H9 (cell line): ENCODE data around the gene ZP1. TPM values are rescaled to one million over a fixed set of nuclear protein-coding genes. Genes with fewer than 3 reads are reported as not detected.

Experiments used
- DNase-seq: peaks from one replicate; pipeline ENCODE4 v3.0.0-alpha.2; 2017
- H2AFZ ChIP-seq: one replicate; pipeline ENCODE4 v1.6.1; 2013; ENCODE audit warnings: mild to moderate bottlenecking, low read length, control low read depth, moderate library complexity
- H2AK5ac ChIP-seq: 2 replicates; pipeline ENCODE4 v1.6.1; 2013; ENCODE audit warnings: low read length, control low read depth, mixed read lengths; ENCODE audit not compliant: insufficient read length
- H2BK120ac ChIP-seq: one replicate; pipeline ENCODE4 v1.6.1; 2013; ENCODE audit warnings: low read depth, mild to moderate bottlenecking, low read length, control low read depth, inconsistent platforms; ENCODE audit not compliant: poor library complexity, severe bottlenecking
- H2BK12ac ChIP-seq: 2 replicates; pipeline ENCODE4 v1.6.1; 2013; ENCODE audit warnings: low read length, control low read depth, mixed read lengths, low read depth; ENCODE audit not compliant: insufficient read length
- H2BK15ac ChIP-seq: 2 replicates; pipeline ENCODE4 v1.6.1; 2013; ENCODE audit warnings: low read depth, low read length, control low read depth
- H2BK20ac ChIP-seq: one replicate; pipeline ENCODE4 v1.6.1; 2013; ENCODE audit warnings: low read depth, mild to moderate bottlenecking, low read length, control low read depth, inconsistent platforms; ENCODE audit not compliant: poor library complexity, severe bottlenecking
- H2BK5ac ChIP-seq: 2 replicates; pipeline ENCODE4 v1.6.1; 2013; ENCODE audit warnings: low read length, control low read depth, mixed read lengths; ENCODE audit not compliant: insufficient read length
- H3K14ac ChIP-seq: 2 replicates; pipeline ENCODE4 v1.6.1; 2013; ENCODE audit warnings: low read length, control low read depth; ENCODE audit not compliant: insufficient read depth
- H3K18ac ChIP-seq: 2 replicates; pipeline ENCODE4 v1.6.1; 2013; ENCODE audit warnings: low read depth, mild to moderate bottlenecking, mixed read lengths, low read length, control low read depth; ENCODE audit not compliant: insufficient read length
- H3K23ac ChIP-seq: 2 replicates; pipeline ENCODE4 v1.6.1; 2013; ENCODE audit warnings: low read length, control low read depth, mixed read lengths, low read depth; ENCODE audit not compliant: insufficient read length
- H3K23me2 ChIP-seq: 2 replicates; pipeline ENCODE4 v1.6.1; 2013; ENCODE audit warnings: low read depth, mild to moderate bottlenecking, mixed read lengths, low read length, control low read depth; ENCODE audit not compliant: insufficient read length, poor library complexity, severe bottlenecking
- H3K27ac ChIP-seq: 2 replicates; pipeline ENCODE4 v1.5.1; 2013; ENCODE audit warnings: low read length, control low read depth, mixed read lengths, low read depth; ENCODE audit not compliant: insufficient read length
- H3K27me3 ChIP-seq: 2 replicates; pipeline ENCODE4 v1.6.1; 2013; ENCODE audit warnings: low read length, control low read depth, inconsistent platforms; ENCODE audit not compliant: insufficient read depth
- H3K4ac ChIP-seq: 2 replicates; pipeline ENCODE4 v1.6.1; 2013; ENCODE audit warnings: low read depth, mild to moderate bottlenecking, control low read depth, inconsistent platforms, low read length, moderate library complexity
- H3K4me1 ChIP-seq: 2 replicates; pipeline ENCODE4 v1.6.1; 2013; ENCODE audit warnings: low read length, control low read depth, inconsistent platforms; ENCODE audit not compliant: insufficient read depth
- H3K4me2 ChIP-seq: 2 replicates; pipeline ENCODE4 v1.6.1; 2013; ENCODE audit warnings: low read length, control low read depth, mixed read lengths; ENCODE audit not compliant: insufficient read length, insufficient read depth
- H3K56ac ChIP-seq: 2 replicates; pipeline ENCODE4 v1.6.1; 2013; ENCODE audit warnings: low read depth, mild to moderate bottlenecking, mixed read lengths, low read length, control low read depth; ENCODE audit not compliant: insufficient read length
- H3K79me1 ChIP-seq: 2 replicates; pipeline ENCODE4 v1.6.1; 2013; ENCODE audit warnings: low read depth, mild to moderate bottlenecking, moderate library complexity, low read length, control low read depth, inconsistent platforms; ENCODE audit not compliant: insufficient read depth, poor library complexity, severe bottlenecking
- H3K79me2 ChIP-seq: 2 replicates; pipeline ENCODE4 v1.6.1; 2013; ENCODE audit warnings: low read length, control low read depth, inconsistent platforms; ENCODE audit not compliant: insufficient read depth
- H3K9ac ChIP-seq: 2 replicates; pipeline ENCODE4 v1.6.1; 2013; ENCODE audit warnings: low read length, control low read depth, mixed read lengths; ENCODE audit not compliant: insufficient read length; ENCODE audit errors: extremely low read depth
- H3K9me3 ChIP-seq: one replicate; pipeline ENCODE4 v1.6.1; 2013; ENCODE audit warnings: low read depth, low read length, inconsistent platforms; ENCODE audit not compliant: control insufficient read depth
- H3T11ph ChIP-seq: one replicate; pipeline ENCODE4 v1.6.1; 2013; ENCODE audit warnings: mild to moderate bottlenecking, low read length, control low read depth, inconsistent platforms
- H4K20me1 ChIP-seq: one replicate; pipeline ENCODE4 v1.6.1; 2013; ENCODE audit not compliant: control insufficient read depth, insufficient read length, insufficient read depth
- H4K5ac ChIP-seq: 2 replicates; pipeline ENCODE4 v1.6.1; 2013; ENCODE audit warnings: low read depth, mild to moderate bottlenecking, mixed read lengths, low read length, control low read depth; ENCODE audit not compliant: insufficient read length
- H4K8ac ChIP-seq: replicated peaks from 2 replicates; pipeline ENCODE4 v1.6.1; 2013; ENCODE audit warnings: low read length, control low read depth, mixed read lengths, low read depth; ENCODE audit not compliant: insufficient read length
- H4K91ac ChIP-seq: 2 replicates; pipeline ENCODE4 v1.6.1; 2013; ENCODE audit warnings: low read depth, mild to moderate bottlenecking, moderate library complexity, mixed read lengths, low read length, control low read depth; ENCODE audit not compliant: insufficient read length
- H3K27ac Mint-ChIP-seq, 3 experiments: 2 replicates in 2 of 3; 3 replicates in 1 of 3; pipeline ENCODE4 v1.8.0; 2020 to 2021; ENCODE audit warnings: mixed read lengths in 3 of 3, mild to moderate bottlenecking in 1 of 3, moderate library complexity in 1 of 3
- H3K27me3 Mint-ChIP-seq: 2 replicates; pipeline ENCODE4 v1.8.0; 2021; ENCODE audit warnings: low read depth, mild to moderate bottlenecking, moderate library complexity, mixed read lengths
- H3K36me3 Mint-ChIP-seq, 3 experiments: 2 replicates in 2 of 3; 3 replicates in 1 of 3; pipeline ENCODE4 v1.8.0; 2020 to 2021; ENCODE audit warnings: low read depth in 3 of 3, mixed read lengths in 3 of 3; ENCODE audit not compliant: insufficient read depth in 1 of 3
- H3K4me1 Mint-ChIP-seq, 2 experiments: 2 replicates each; pipeline ENCODE4 v1.8.0; 2020; ENCODE audit warnings: mixed read lengths in 2 of 2
- H3K4me3 Mint-ChIP-seq, 2 experiments: 2 replicates in 1 of 2; 3 replicates in 1 of 2; pipeline ENCODE4 v1.8.0; 2020 to 2021; ENCODE audit warnings: mild to moderate bottlenecking in 2 of 2, mixed read lengths in 2 of 2, moderate library complexity in 1 of 2
- H3K9me3 Mint-ChIP-seq, 2 experiments: 2 replicates in 1 of 2; 3 replicates in 1 of 2; pipeline ENCODE4 v1.8.0; 2020; ENCODE audit warnings: mild to moderate bottlenecking in 2 of 2, mixed read lengths in 2 of 2, moderate library complexity in 1 of 2
- CTCF ChIP-seq: fragments of 200-600 bp; sonication (generic); conservative IDR thresholded peaks from 3 replicates; pipeline ENCODE4 v1.8.0; 2021; ENCODE audit warnings: antibody characterized with exemption, mild to moderate bottlenecking
- WGBS: extraction: QIAGEN DNeasy Blood & Tissue Kit; methylation state at CpG from one replicate; pipeline ENCODE4 v1.1.7; 2013; ENCODE audit warnings: missing lambda C conversion rate, low lambda C conversion rate, mixed read lengths; ENCODE audit not compliant: insufficient read length; ENCODE audit errors: extremely low coverage; 5-methylcytosine and 5-hydroxymethylcytosine counted together
- total RNA-seq: library from RNA; stranded (reverse); gene quantifications from 2 replicates; pipeline ENCODE4 v1.2.1, GENCODE V29; 2021

ZP1 gene
- total RNA-seq, 1 experiment from 2014 or later, result not detected

- Histone ChIP-seq H4K8ac (no peak overlapping the region), H4K20me1 (no peaks in the 10 kb centered on the region), H2AFZ (no peak overlapping the region), H2BK15ac (no peak overlapping the region), H4K91ac (no peak overlapping the region), H3K9me3 (no peaks in the 10 kb centered on the region), H3K4me1 (no peaks in the 10 kb centered on the region), H3K14ac (no peak overlapping the region), H3K27me3 (no peaks in the 10 kb centered on the region), H2BK120ac (no peak overlapping the region), H3K9ac (no peak overlapping the region), H3K18ac (no peak overlapping the region), H3K56ac (no peak overlapping the region), H4K5ac (no peak overlapping the region), H3K23me2 (no peaks in the 10 kb centered on the region), H3K4ac (no peak overlapping the region), H2BK5ac (no peak overlapping the region), H3K4me2 (no peak overlapping the region), H2BK12ac (no peak overlapping the region), H3T11ph (no peak overlapping the region), H2BK20ac (no peak overlapping the region), H3K23ac (no peak overlapping the region), H3K79me2 (no peaks in the 10 kb centered on the region), H3K27ac (no peak overlapping the region), H2AK5ac (no peak overlapping the region), H3K79me1 (no peaks in the 10 kb centered on the region)
- Mint-ChIP-seq H3K36me3 (no peaks in the 10 kb centered on the region), H3K4me1 (peaks cover 0 to 3% of the 10 kb centered on the region in 2 experiments; a peak in 1 of 4 replicates), H3K27me3 (peaks cover 12% of the 10 kb centered on the region), H3K27ac (no peak overlapping the region), H3K9me3 (no peaks in the 10 kb centered on the region), H3K4me3 (peak overlapping the region in 1 of 2 experiments; percentile 8; a peak in 1 of 5 replicates)
- WGBS, result no CpG with 5 or more reads among the region's 10 CpGs
- TF ChIP-seq CTCF, result no peak
- DNase-seq, result no peak
Measured at GRCh38 chr11:60830478-60831142, 36.7 kb upstream of the ZP1 start.
